Measurements from ENCODE around the gene MAGI1.
"Not testable (repeated sequence)": the region's sequence is repeated elsewhere in the genome, so short reads cannot be mapped to it uniquely, and the experiment has no call there.

MAGI1 gene

DNA sequence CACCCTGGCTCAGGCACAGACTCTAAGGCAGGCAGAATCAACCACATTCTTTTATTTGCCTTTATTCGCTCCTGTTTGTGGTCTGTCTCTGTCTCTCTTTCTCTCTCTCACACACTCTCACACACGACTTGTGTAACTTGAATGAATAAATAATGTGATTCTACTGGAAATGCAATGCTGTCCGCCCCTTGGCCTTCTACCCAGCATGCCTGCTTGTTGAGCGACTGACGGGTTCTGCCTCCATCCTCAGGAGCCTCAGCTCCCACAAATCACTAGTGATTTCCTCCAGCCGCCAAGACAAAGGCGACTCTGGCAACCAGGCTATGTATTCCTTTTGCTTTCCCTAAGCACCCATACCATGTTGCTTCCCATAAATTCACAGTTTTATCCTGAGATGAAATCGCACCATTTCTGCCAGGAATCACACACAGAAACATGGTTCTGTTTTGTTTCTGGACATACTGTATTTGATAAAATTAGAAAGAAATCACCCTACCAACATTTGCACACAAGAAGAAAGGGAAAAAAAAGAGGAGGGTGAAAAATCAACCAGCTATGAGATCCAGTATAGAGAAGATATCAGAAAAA, 460.8 kb downstream of the MAGI1 start:
- no peak for DNase-seq

GRCh38 chr3:65576966-65577365, 461.8 kb downstream of the MAGI1 start:
- DNase-seq: no peak

GRCh38 chr3:65576228-65576627, 462.5 kb downstream of the MAGI1 start:
- no peak for DNase-seq

GRCh38 chr3:65575376-65575840, 463.3 kb downstream of the MAGI1 start:
- DNase-seq: peak in 1 of 2 experiments; percentile 51

GRCh38 chr3:65573548-65574116, 465.1 kb downstream of the MAGI1 start:
- DNase-seq: no peak

- DNase-seq: no peak
Observed at GRCh38 chr3:65572175-65572777, 466.4 kb downstream of the MAGI1 start.

- DNase-seq: no peak
Observed at GRCh38 chr3:65569845-65570405, 468.8 kb downstream of the MAGI1 start.

GRCh38 chr3:65569129-65569528, 469.6 kb downstream of the MAGI1 start:
- no peak for DNase-seq

DNA sequence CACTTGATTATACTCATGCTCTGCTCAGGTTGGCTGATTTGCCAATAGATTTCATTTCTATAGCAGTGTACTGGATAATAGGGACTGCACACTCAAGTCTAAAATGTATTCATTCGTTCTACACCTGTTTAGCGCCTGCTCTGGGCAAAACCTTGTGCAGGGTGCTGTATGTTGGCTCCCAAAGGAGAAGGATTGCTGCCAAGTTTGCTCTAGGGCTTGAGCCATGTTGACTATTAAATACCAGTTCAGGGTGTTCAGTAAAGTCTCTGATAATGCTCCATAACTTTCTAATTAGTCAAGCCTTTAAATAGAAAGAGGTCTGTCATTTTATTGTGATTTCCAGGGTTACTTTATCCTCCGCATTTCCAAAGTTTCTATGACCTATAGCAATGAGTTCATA, 470.2 kb downstream of the MAGI1 start:
- DNase-seq: no peak

- DNase-seq: not testable (repeated sequence)
Observed at GRCh38 chr3:65565744-65566143, 473.0 kb downstream of the MAGI1 start.

DNA sequence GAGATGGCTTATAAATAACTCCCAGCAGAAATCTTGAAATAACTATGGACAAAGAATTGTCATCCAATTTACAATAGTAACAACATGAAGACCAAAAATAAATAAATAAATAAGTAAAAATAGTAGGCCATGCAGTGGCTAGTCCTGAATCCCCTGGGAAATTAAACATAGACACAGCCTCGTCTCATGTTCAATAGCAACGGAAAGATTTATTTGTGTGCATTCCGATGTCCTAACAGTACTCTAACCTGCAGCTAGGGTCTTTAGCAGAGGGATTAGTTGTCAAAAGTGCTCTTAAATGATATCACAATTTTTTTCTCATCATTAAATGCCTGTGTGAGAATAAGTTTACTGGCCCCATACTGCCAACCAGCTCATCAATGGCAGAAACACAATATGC, 474.2 kb downstream of the MAGI1 start:
- DNase-seq: no peak

DNA sequence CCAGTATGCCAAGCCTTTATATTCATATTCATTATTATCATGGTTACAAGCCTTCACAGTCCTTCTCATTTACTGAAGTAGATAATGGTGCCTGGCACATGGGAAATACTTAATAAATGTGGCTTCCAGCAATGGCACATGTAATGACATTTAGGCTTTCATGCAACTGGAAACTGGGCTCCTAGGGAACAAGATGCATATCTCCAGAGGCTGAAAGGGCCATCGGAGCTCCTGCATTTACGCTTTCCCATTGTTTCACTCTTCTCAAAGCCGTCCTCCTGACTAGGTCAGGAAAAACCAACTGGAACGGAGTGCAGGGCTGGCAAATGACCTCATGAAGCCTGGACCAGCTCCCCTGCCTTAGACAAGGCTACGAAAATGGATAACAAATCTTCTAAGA, 474.9 kb downstream of the MAGI1 start:
- no peak for DNase-seq

DNA sequence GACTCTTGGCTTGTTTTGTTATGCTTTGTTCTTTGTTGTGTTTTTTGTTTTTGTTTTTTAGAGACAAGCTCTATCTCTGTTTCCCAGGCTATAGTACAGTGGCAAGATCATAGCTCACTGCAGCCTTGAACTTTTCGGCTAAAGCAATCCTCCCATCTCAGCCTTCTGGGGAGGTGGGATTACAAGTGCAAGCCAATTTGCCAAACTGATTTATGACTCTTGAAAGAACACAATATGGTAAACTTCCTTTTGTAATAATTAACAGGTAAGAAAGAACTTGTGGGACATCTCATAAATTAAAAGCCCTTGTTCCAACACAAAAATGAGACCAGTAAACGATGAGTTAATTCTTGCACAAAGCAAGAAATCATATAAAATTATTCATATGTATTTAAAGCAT, 476.3 kb downstream of the MAGI1 start:
- DNase-seq: no peak

DNA sequence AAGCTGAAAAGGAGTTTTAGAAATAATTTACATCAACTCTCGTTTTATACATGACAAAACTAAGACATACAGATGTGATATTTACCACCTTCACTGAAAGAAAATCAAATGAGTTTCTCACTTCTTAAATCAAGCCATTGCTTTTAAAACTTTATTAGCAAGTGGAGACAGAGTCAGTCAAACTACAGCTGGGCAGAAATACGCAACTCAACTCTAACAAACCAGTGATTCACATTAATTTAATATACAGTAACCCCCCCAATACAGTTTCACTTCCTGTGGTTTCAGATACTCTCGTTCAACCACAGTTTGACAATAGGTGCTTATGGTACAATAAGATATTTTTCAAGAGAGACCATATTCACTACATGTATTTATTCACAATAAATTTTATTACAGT, 477.1 kb downstream of the MAGI1 start:
- DNase-seq: no peak

GRCh38 chr3:65560901-65561300, 477.8 kb downstream of the MAGI1 start:
- DNase-seq: no peak

DNA sequence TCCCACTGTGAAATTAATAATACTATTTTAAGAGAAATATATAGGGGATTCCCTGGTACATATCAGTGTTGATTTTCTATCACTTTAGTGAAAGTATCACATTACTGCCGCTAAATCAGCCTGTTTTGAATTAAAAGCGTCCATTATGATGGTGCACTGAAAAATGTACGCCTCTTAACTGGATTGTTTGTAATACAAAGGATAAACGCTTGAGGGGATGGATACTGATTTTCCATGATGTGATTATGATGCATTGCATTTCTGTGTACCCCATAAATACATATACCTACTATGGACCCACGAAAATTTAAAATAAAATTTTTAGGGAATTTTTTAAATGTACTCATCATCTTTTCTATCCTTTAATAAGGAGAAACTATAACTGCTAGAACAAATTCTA, 478.6 kb downstream of the MAGI1 start:
- DNase-seq: no peak

DNA sequence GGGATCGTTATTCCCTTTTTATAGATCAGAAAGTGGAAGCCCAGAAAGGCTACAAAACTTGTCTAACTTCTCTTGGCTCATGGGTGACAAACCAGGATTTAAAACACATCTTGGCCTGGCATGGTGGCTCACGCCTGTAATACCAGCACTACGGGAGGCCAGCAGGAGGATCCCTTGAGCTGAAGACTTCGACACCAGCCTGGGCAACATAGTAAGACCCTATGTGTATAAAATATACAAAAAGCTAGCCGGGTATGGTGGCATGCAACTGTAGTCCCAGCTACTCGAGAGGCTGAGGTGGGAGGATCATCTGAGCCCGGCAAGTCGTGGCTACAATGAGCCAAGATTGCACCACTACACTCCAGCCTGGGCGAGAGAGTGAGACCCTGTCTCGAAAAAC, 479.1 kb downstream of the MAGI1 start:
- DNase-seq: no peak

- DNase-seq: no peak
Observed at GRCh38 chr3:65558826-65559225, 479.9 kb downstream of the MAGI1 start.

DNA sequence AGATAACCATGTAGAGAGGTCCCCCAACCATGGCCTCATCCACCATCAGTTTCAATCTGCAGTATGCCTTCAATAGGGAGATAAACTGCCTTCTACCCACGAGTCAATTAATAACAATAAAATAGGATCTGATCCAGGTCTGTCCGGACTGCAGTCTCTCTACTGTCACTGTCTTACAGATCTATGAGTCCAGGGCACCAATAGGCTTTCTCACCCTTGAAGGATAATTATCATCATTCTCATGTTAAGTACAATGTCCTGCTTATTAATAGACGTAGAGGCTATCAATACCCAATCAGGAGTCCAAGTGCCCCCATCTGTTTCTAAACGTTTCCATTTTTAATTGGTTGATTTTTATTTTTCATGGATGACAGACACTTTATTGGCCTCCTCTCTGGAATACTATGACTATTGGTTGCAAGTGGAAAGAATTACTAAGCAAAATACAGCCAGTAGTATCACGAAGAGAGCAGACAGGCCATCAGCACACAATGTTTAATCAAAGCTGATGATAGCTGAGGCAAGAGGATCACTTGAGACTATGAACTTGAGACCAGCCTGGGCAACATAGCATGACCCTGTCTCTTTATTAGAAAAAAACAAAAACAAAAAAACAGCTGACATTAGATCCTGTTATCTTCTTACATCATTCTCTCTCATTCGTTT, 480.7 kb downstream of the MAGI1 start:
- no peak for DNase-seq

DNA sequence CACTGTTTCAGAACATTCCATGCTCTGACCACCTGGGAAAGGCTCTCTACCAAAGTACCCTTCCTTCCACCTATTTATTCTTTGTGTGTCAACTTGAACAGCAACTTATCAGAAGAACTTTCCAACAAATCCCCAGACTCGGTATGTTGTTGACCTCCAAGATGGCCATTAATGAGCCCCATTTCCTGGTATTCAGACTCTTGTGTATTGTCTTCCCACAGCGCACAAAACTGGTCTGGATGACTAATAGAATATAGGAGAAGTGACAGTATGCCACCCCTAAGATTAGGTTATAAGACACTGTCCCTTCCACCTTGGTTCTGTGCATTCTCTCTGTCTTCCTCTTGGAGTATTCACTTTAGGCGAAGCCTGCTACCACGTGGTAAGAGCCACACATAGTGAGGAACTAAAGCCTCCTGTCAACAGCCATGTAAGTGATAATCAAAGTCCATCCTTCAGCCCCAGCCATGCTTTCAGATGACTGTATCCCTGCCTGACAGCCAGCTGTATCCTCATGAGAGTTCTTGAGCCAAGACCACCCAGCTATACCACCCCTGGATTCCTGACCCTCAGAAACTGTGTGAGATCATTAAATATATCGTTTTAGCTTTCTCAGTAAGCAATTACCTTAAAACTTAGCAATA, 481.7 kb downstream of the MAGI1 start:
- DNase-seq: no peak

- DNase-seq: no peak
Observed at GRCh38 chr3:65552434-65552833, 486.3 kb downstream of the MAGI1 start.

GRCh38 chr3:65551945-65552344, 486.8 kb downstream of the MAGI1 start:
- DNase-seq: no peak

GRCh38 chr3:65550137-65550536, 488.6 kb downstream of the MAGI1 start:
- no peak for DNase-seq
